Type B pancreatic cell (in vitro differentiated cells): Measurements from ENCODE around the gene GOLGA6L7. TPM values are rescaled to one million over a fixed set of nuclear protein-coding genes. Genes with fewer than 3 reads are reported as not detected.
"Not testable (repeated sequence)": the region's sequence is repeated elsewhere in the genome, so short reads cannot be mapped to it uniquely, and the experiment has no call there.

ENCODE experiments used
- DNase-seq: peaks from one replicate; pipeline ENCODE4 v3.0.0; 2021; ENCODE audit warnings: mixed read lengths; ENCODE audit not compliant: unreplicated experiment; ENCODE audit errors: extremely low spot score
- H3K27ac Mint-ChIP-seq: 2 replicates; pipeline ENCODE4 v1.8.0; 2021; ENCODE audit warnings: mild to moderate bottlenecking, mixed read lengths
- H3K27me3 Mint-ChIP-seq: 2 replicates; pipeline ENCODE4 v1.8.0; 2021; ENCODE audit warnings: mixed read lengths
- H3K36me3 Mint-ChIP-seq: 2 replicates; pipeline ENCODE4 v1.8.0; 2021; ENCODE audit warnings: mixed read lengths
- H3K4me1 Mint-ChIP-seq: one replicate; pipeline ENCODE4 v1.8.0; 2021; ENCODE audit warnings: mixed read lengths; ENCODE audit not compliant: unreplicated experiment
- H3K4me3 Mint-ChIP-seq: 2 replicates; pipeline ENCODE4 v1.8.0; 2021; ENCODE audit warnings: mild to moderate bottlenecking, mixed read lengths
- H3K9me3 Mint-ChIP-seq: 2 replicates; pipeline ENCODE4 v1.8.0; 2021; ENCODE audit warnings: mixed read lengths
- CTCF ChIP-seq: fragments of 200-600 bp; sonication (generic); conservative IDR thresholded peaks from 2 replicates; pipeline ENCODE4 v1.5.0; 2021; ENCODE audit warnings: antibody characterized with exemption, mild to moderate bottlenecking
- total RNA-seq: library from RNA; stranded (reverse); gene quantifications from 2 replicates; pipeline ENCODE4 v1.2.1, GENCODE V29; 2021; ENCODE audit warnings: low replicate concordance

The GOLGA6L7 gene
- total RNA-seq, 1 donor from 2014 or later, result not detected

DNA sequence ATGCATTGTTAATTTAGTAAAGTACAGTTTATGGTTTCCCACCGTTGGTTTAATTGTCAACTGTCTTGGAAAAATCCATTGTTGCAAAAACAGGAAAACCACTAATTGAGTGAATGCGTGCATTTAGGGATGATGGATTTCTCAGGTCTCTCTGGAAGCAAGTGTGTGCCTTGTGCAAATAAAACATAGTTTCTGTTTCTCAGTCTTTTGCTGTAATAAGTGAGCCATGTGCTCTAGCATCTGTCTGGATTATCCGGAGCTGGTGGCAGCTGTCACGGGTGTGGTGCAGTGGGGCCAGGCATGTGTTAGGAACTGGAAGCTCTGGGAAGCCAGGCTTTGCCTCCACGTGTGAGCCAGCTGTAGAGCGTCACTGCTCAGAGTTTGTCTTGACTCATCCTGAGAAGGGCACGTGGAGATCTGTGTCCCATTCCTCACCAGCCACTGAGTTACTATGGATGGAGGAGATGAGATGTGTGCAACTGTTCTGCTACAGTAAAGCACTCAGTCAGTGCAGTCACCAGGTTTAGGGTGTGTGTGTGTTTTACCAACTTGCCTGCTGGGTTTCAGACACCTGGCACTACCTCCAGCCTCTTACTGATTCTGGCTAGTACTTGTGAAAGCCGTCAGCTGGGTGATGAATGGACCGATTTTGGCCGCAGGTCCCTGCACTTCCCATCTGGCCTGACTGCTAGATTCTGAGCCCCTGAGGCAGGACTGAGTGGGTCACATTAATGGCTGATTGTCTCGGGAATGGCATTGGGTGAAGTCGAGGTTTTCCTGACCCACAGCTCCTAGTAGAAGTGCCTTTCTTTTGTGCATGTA, 44.6 kb upstream of the GOLGA6L7 start:
- no peaks in the 10 kb centered on the region for H3K9me3 Mint-ChIP-seq
- H3K4me1 Mint-ChIP-seq, result peaks cover 30% of the 10 kb centered on the region
- no peak for DNase-seq
- peaks cover 9% of the 10 kb centered on the region for H3K36me3 Mint-ChIP-seq
- TF ChIP-seq CTCF, result no peak
- H3K27ac Mint-ChIP-seq, result no peak overlapping the region
- H3K27me3 Mint-ChIP-seq, result peaks cover 6% of the 10 kb centered on the region
- H3K4me3 Mint-ChIP-seq, result no peak overlapping the region

- H3K36me3 Mint-ChIP-seq, result peaks cover 3% of the 10 kb centered on the region
- no peak for TF ChIP-seq CTCF
- no peak for DNase-seq
- H3K4me3 Mint-ChIP-seq, result no peak overlapping the region
- peaks cover 12% of the 10 kb centered on the region for H3K27me3 Mint-ChIP-seq
- peaks cover 33% of the 10 kb centered on the region for H3K4me1 Mint-ChIP-seq
- no peak overlapping the region for H3K27ac Mint-ChIP-seq
- no peaks in the 10 kb centered on the region for H3K9me3 Mint-ChIP-seq
Observed at GRCh38 chr15:28891588-28891987, 43.1 kb upstream of the GOLGA6L7 start.

DNA sequence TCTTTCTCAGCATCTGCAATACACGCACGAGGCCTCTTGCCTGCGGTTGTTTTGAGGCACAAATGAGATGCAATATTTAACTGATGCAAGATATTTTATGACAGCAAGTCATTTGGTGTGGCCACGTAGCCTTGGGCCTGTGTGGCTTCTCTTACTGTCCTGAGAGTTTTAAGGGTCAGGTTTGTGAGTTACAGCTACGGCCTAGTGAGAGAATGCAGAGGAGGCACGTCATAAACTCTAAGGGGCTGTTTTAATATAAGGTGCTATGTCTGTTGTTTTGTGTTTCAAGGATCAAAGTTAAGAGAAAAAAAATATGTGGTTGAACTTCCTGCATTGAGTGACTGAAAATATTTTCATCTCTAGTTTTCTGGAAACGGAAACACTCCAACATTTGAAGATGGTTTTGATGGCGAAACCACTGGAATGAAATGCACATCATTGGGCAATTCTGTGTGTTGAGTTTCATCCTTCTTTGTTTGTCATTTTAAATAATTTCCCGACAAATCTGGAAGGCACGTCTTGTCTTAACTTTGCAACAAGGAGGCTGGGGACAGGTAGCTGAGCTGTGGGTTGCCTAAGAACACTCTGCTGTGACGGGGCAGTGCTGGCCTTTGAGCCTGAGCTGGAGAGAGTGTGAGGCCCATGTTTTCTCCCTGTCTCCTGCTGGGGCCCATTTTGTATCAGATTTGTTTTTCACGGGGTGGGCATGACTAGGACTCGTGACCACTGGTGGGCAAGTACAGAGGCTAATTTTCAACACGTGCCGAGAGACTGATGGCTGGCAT, 42.5 kb upstream of the GOLGA6L7 start:
- no peak overlapping the region for H3K27ac Mint-ChIP-seq

DNA sequence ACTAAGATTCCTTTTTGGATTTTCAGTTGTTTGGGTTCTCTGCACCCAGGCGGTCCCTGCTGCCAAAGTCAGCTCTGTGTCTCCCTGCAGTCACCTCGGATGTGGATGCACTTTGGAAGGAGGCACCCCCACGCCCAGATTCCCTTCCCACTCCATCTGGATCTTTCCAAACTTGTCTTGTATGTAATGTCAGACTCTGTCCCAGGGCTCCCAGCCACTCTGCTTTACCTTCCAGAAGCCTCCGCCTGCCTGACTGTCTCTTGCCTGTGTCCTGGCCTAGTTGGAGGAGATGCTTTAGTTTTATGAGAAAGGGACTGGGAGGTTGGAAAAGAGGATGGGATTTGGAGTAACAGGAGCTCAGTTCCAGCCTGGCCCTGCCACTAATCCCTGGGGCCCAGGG, 41.8 kb upstream of the GOLGA6L7 start:
- peaks cover 33% of the 10 kb centered on the region for H3K4me1 Mint-ChIP-seq
- peaks cover 12% of the 10 kb centered on the region for H3K27me3 Mint-ChIP-seq
- DNase-seq, H3K27ac Mint-ChIP-seq, H3K36me3 Mint-ChIP-seq, H3K9me3 Mint-ChIP-seq: not testable (repeated sequence)
- H3K4me3 Mint-ChIP-seq, result peak overlapping the region; percentile 18

More for the DNA sequence above, 42.5 kb upstream of the GOLGA6L7 start:
- Mint-ChIP-seq H3K4me3 (peak overlapping the region; percentile 18), H3K36me3 (peaks cover 3% of the 10 kb centered on the region), H3K9me3 (no peaks in the 10 kb centered on the region), H3K4me1 (peaks cover 33% of the 10 kb centered on the region), H3K27me3 (peaks cover 12% of the 10 kb centered on the region)
- no peak for TF ChIP-seq CTCF
- no peak for DNase-seq

DNA sequence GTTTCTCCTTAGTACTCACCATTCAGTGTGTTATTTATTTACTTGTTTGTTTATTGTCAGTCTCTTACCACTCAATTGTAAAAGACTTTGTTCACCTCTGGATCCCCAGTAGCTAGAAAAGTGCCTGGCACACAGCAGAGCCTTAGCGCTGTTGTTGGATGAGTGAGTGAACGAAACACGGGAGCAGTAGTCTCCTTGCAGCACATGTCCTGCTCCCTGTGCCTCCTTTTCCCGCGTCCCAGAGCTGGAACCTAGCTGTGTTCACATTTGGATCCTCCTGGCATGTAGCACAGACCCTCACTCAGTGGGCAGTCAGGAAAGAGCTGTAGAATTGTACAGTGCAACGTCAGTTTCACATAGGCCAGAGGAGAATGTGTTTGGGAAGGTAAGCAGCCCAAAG, 41.4 kb upstream of the GOLGA6L7 start:
- not testable (repeated sequence) for H3K36me3 Mint-ChIP-seq, H3K9me3 Mint-ChIP-seq, DNase-seq, H3K27ac Mint-ChIP-seq
- H3K4me1 Mint-ChIP-seq, result peaks cover 33% of the 10 kb centered on the region
- H3K4me3 Mint-ChIP-seq, result peak overlapping the region; percentile 35
- peaks cover 12% of the 10 kb centered on the region for H3K27me3 Mint-ChIP-seq

DNA sequence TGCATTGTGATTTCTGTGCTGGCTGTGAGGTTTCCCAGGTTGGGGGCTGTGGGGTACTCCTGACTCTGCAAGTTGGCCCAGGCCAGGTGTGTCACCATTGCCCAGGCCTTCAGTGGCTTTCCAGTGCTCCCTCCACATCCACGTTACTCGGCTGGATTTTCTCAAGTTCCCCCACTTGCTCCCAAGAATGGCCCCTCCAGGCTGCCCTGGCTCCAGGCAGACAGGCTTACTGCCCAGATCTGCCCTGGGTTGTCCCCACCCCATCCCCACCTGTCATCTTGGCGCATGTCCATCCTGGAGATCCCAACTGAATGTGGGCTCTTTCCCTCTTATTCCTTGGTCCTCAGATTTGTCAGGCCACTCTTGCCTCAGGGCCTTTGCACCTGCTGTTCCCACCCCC, 40.9 kb upstream of the GOLGA6L7 start:
- Mint-ChIP-seq H3K36me3 (peaks cover 3% of the 10 kb centered on the region), H3K27me3 (peaks cover 12% of the 10 kb centered on the region), H3K4me3 (peak overlapping the region; percentile 35), H3K4me1 (peaks cover 30% of the 10 kb centered on the region), H3K27ac (no peak overlapping the region), H3K9me3 (no peaks in the 10 kb centered on the region)
- no peak for TF ChIP-seq CTCF
- no peak for DNase-seq
